Stomach smooth muscle (tissue), 2 donors: ENCODE data around the gene SCG5.

ENCODE experiments used
- H3K27ac ChIP-seq: one replicate; pipeline ENCODE4 v1.7.0; 2013; ENCODE audit warnings: mild to moderate bottlenecking, low read length, inconsistent platforms
- H3K27me3 ChIP-seq, 2 donors: one replicate each; pipeline ENCODE4 v1.7.0; 2013; ENCODE audit warnings: low read length in 2 of 2; ENCODE audit not compliant: insufficient read depth in 2 of 2, control insufficient read depth in 1 of 2
- H3K36me3 ChIP-seq, 2 donors: one replicate each; pipeline ENCODE4 v1.7.0; 2013; ENCODE audit warnings: low read length in 2 of 2; ENCODE audit not compliant: control insufficient read depth in 2 of 2, insufficient read depth in 2 of 2
- H3K4me1 ChIP-seq: one replicate; pipeline ENCODE4 v1.7.0; 2013; ENCODE audit warnings: low read length; ENCODE audit not compliant: control insufficient read depth, insufficient read depth
- H3K4me3 ChIP-seq, 2 donors: one replicate each; pipeline ENCODE4 v1.7.0; 2013; ENCODE audit warnings: low read length in 2 of 2
- H3K9ac ChIP-seq, 2 donors: one replicate each; pipeline ENCODE4 v1.7.0; 2013; ENCODE audit warnings: low read length in 2 of 2, mild to moderate bottlenecking in 1 of 2
- H3K9me3 ChIP-seq, 2 donors: one replicate each; pipeline ENCODE4 v1.7.0; 2013; ENCODE audit warnings: low read length in 2 of 2; ENCODE audit not compliant: control insufficient read depth in 2 of 2
- donor health status: healthy.
- donor health status: Pancreatic carcinoma.

SCG5 gene

DNA sequence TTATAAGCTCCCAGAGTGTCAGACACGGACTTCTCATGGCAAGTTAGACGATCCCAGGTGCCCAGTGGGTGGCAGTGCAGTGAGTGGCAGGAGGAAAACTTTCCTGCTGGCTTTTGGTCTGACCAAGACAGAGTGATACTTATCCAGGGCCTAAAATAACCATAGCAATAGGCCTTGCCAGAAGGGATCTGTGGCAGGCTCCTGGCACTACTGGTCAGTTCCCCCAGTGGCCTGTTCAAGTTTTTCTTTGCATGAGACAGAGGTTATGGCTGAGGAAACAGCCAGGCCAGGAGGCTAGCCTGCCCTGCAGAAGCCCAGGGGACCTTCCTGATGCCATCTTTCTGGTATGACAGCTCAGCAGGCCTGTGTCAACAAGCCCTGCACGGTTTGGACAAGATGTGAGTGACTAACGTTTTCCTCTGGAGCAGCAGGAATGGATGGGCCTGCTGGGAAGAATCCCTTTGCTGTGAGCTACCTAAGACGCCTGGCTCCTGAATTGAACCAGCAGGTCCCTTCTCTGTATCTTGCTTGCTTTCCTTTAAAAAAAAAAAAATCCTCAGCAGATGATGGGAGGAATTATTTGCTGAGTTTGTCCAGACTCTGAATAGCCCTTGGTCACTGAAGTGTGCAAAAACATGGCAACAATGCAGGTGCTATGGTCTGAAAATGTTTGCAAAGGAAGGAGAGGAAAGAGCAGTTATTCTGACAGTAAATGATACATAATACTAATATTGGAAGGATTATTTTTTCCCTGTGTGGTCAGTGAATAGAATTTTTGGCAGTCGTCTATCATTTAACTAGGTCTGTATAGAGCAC, 18.0 kb downstream of the SCG5 start:
- H3K4me3 ChIP-seq, result no peak overlapping the region
- no peaks in the 10 kb centered on the region for H3K9me3 ChIP-seq
- peaks cover 23% of the 10 kb centered on the region for H3K4me1 ChIP-seq
- H3K36me3 ChIP-seq, result no peaks in the 10 kb centered on the region
- H3K9ac ChIP-seq, result no peak overlapping the region
- H3K27me3 ChIP-seq, result no peaks in the 10 kb centered on the region
- peak overlapping the region; percentile 53 for H3K27ac ChIP-seq

DNA sequence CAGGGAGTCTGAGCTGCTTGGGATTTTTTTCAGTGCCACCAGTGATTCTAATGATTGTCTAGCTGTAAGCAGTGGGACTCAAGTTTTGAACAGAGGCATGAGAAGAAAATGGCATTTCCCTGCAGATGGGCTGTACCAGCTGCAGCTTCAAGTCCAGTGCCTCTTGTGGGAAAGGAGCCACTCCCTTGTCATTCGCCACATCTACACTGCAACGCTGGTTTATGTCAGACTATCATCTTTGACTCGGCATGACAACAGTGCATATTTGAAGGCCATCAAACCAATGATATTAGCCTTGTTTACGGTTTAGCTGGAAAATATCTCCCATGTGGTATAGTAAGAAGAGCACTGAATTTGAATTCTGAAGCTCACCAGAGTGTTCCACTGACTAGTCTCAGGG, 22.2 kb downstream of the SCG5 start:
- Histone ChIP-seq H3K4me3 (no peak overlapping the region), H3K36me3 (no peaks in the 10 kb centered on the region), H3K27me3 (no peaks in the 10 kb centered on the region), H3K9me3 (no peaks in the 10 kb centered on the region), H3K27ac (no peak overlapping the region), H3K9ac (no peak overlapping the region), H3K4me1 (peaks cover 23% of the 10 kb centered on the region)

DNA sequence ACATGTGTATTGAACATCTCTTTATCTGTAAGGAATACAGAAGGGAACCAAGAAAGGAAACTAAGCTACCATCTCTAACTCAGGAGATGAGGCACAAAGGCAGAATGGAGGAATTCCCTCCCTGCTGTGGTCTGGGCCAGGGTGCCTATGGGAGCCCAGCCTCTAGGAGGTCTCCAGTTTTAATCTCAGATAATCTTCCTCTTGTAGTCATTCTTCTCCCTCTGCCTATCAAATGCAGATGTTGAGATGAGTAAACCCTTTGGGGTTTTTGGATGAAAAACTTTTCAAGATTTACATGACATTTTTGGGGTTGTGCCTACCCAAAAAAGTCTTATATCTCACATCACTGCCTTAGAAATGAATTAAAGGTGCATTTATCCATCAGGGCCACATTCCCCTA, 23.3 kb downstream of the SCG5 start:
- peaks cover 16% of the 10 kb centered on the region for H3K4me1 ChIP-seq
- no peak overlapping the region for H3K4me3 ChIP-seq
- H3K9ac ChIP-seq, result no peak overlapping the region
- no peaks in the 10 kb centered on the region for H3K36me3 ChIP-seq
- H3K27me3 ChIP-seq, result no peaks in the 10 kb centered on the region
- no peak overlapping the region for H3K27ac ChIP-seq
- H3K9me3 ChIP-seq, result no peaks in the 10 kb centered on the region

DNA sequence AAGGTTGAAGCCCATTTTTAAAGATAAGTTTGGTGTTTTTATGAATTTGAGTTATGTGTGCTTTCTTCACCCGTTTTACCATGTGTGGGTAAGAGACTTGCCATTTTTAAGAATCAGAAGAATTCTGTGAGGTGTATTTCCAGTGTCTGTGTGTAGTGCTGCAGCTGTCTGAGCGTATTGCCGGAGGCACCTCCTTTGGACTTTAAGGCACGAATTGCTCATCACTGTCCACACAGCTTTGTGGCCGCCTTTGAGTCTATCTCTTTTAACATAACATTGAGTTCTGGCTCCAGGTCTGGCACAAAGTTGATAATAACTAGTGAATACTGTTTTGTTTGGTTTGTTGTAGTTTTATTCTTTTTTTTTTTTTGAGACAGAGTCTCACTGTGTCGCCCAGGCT, 25.8 kb downstream of the SCG5 start:
- no peaks in the 10 kb centered on the region for H3K27me3 ChIP-seq
- H3K4me3 ChIP-seq, result no peak overlapping the region

DNA sequence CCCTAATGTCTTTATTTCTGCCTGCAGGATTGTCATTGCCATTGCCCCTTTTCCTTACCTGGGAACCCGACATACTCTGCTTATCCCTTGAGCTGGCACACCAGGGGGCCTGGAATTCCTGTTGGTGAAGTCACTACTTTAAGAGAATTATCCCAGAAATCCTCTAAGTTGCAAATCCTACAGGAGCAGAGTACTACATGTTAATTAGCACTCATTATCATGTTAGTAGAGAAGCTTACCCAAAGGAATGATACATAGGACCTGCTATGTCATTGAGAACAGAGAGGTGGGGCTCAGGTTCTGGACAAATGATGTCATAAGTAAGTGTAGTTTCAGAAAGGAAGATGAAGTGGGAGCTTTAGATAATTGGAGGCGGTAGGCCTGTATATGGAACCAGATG, 27.4 kb downstream of the SCG5 start:
- H3K36me3 ChIP-seq, result no peaks in the 10 kb centered on the region
- H3K9me3 ChIP-seq, result no peaks in the 10 kb centered on the region
- H3K4me1 ChIP-seq, result peaks cover 10% of the 10 kb centered on the region
- no peak overlapping the region for H3K27ac ChIP-seq
- H3K9ac ChIP-seq, result no peak overlapping the region
- H3K27me3 ChIP-seq, result no peaks in the 10 kb centered on the region
- H3K4me3 ChIP-seq, result no peak overlapping the region

More for the DNA sequence above, 25.8 kb downstream of the SCG5 start:
- H3K4me1 ChIP-seq, result peaks cover 17% of the 10 kb centered on the region
- no peaks in the 10 kb centered on the region for H3K36me3 ChIP-seq
- no peak overlapping the region for H3K27ac ChIP-seq
- no peaks in the 10 kb centered on the region for H3K9me3 ChIP-seq
- H3K9ac ChIP-seq, result no peak overlapping the region

DNA sequence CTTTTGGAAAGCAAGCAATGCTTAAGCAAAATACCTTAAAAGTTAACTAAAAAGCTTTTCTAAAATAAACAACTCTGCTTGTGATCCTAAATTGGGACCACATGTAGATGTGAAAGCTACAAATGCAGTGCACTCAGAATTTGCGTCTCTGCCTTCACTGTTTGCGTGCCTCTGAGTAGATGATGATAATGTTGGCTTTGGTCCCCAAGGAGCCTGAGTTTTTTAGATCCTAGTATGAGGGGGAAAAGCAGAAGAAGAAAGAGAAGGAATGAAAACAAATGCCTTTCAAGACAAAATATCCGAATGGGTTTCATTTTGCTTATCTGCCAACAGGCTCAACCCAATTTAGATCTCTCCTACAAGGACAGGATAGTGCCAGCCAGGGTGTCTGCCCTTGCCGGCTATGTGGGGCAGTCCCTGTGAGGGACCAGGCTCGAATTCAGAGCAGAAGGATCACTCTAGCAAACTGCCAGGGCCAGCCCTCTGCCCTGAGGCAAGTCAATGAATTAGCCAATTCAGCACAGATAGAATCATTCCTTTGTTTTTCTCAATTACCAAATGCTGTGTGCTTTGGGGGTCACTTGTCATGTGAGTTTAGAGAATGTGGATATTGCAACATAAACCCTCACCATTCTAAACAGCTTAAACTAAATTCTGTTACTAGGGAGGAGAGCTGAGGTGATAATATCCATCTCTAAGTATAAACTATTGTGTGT, 28.5 kb downstream of the SCG5 start:
- peaks cover 13% of the 10 kb centered on the region for H3K4me1 ChIP-seq
- H3K9ac ChIP-seq, result no peak overlapping the region
- no peaks in the 10 kb centered on the region for H3K27me3 ChIP-seq
- H3K36me3 ChIP-seq, result no peaks in the 10 kb centered on the region
- no peaks in the 10 kb centered on the region for H3K9me3 ChIP-seq
- peak overlapping the region in 1 of 2 donors; percentile 26 for H3K4me3 ChIP-seq
- H3K27ac ChIP-seq, result peak overlapping the region; percentile 18

DNA sequence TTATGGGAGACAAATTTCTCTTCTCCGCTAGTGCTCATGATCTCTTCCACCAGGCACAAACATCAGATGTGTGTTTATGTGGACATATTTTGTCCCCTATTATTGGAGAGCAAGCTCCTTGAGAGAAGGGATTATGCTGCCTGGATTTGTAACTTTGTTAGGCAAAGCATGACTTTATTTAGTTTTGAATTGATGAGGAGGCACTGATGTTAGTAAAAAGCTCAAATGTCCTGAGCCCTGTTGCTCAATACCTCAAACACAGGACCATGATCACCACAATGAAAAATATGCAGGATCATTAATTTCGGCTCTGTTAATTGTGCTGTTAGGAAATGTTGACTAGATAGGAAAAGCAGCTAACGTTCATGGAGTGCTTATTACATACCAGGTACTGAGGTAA, 29.1 kb downstream of the SCG5 start:
- no peak overlapping the region for H3K9ac ChIP-seq

DNA sequence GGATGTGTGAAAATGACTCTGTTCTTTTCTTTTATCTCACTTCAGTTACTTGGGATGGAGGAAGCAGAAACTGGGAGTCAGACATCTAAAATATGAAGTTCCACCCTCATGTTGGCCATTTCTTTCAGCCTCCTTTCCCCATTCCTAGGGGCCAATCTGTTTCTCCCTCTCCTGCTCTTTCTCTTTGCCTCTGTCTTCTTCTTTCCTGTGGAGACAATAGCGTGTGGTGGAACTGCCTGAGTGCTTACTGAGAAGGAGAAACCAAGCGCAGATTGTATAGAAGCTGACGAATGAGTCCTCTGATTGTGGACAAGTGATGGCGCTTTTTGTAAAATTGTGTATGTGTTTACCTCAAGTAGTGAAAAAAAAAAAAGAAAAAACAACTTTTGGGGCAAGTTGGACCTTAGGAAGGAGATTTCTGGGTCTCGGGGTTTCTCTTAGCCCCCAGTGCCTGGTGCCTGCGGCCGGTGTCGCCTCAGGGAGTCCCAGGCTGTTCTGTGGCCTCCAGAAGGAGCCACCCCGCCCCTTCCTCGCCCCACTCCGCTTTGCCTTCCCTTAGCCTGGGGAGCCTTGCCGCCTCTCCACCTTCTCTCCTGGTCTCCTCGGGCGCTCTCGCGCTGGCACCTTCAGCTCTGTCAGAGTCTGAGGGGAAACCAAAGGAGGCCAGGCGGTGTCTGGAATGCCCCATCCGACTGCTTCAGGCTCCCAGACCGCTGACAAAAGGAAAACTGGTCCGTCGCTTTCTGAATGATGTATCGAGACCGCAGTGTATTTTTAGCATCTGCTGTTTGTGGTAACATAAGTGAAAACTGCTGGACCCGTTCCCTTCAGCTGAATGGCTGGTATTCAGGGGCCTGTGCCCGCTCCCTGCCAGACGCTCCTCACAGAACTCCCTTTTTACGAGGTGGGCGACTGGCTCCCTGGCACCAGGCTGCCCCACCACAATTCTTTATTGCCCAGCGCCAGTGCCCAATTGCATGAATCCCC, 30.1 kb downstream of the SCG5 start:
- Histone ChIP-seq H3K4me1 (peaks cover 19% of the 10 kb centered on the region), H3K27me3 (no peaks in the 10 kb centered on the region), H3K36me3 (no peaks in the 10 kb centered on the region), H3K9me3 (no peaks in the 10 kb centered on the region), H3K27ac (peak overlapping the region; percentile 26), H3K4me3 (no peak overlapping the region), H3K9ac (no peak overlapping the region)

More for the DNA sequence above, 29.1 kb downstream of the SCG5 start:
- Histone ChIP-seq H3K27me3 (no peaks in the 10 kb centered on the region), H3K27ac (no peak overlapping the region), H3K4me1 (peaks cover 13% of the 10 kb centered on the region), H3K9me3 (no peaks in the 10 kb centered on the region), H3K4me3 (no peak overlapping the region), H3K36me3 (no peaks in the 10 kb centered on the region)

DNA sequence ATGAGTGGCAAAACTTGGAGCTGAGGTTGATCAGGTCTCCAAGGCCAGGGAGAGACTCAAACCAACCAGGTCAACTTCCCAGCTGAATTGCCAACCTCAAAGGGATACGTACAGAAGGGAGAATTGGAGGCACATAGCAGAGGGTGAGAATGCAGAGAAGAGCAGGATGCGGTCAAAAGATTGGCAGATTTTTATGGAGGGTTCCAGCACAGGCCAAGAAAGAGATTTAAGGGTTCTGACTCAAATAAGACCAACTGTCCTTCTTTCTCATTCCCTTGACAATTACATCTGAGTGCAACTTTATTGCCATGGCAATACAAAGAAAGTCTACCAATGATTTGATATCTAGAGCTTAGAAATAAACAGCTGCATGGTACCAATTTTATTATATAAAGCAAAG, 33.2 kb downstream of the SCG5 start:
- Histone ChIP-seq H3K27ac (no peak overlapping the region), H3K27me3 (no peaks in the 10 kb centered on the region), H3K4me3 (no peak overlapping the region), H3K9me3 (no peaks in the 10 kb centered on the region), H3K36me3 (no peaks in the 10 kb centered on the region), H3K9ac (no peak overlapping the region), H3K4me1 (peaks cover 19% of the 10 kb centered on the region)

DNA sequence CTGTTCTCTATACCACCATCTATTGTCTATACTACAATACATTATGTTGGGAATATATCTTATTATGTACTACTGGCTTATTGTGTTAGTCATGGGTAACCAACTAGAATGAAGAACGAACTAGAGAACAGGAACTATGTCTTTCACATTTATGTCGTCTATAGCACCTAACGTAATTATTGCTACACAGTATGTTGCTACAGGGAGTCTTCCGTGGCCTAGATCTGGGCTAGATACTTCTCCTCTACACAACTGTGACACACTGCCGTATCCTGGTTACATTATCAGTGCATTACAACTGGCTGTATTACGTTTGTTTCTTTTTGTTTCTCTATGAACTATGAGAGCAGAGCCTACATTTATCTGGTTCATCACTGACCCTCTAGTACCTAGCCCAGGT, 34.0 kb downstream of the SCG5 start:
- no peaks in the 10 kb centered on the region for H3K9me3 ChIP-seq
- H3K27ac ChIP-seq, result peak overlapping the region; percentile 0
- no peak overlapping the region for H3K9ac ChIP-seq
- H3K36me3 ChIP-seq, result no peaks in the 10 kb centered on the region
- H3K4me3 ChIP-seq, result no peak overlapping the region
- H3K27me3 ChIP-seq, result no peaks in the 10 kb centered on the region
- peaks cover 19% of the 10 kb centered on the region for H3K4me1 ChIP-seq
